Transverse colon (tissue), 4 donors: ENCODE results near the gene CAPN15. TPM values are rescaled to one million over a fixed set of nuclear protein-coding genes. Genes with fewer than 3 reads are reported as not detected.

Source experiments
- DNase-seq: peaks from one replicate; pipeline ENCODE4 v3.0.0-alpha.2; 2019
- H3K27ac ChIP-seq, 4 donors: fragments of 200-600 bp; sonication (generic); 2 replicates each; pipeline ENCODE4 v1.5.1; 2016 to 2018; ENCODE audit warnings: inconsistent platforms in 4 of 4
- H3K27me3 ChIP-seq: fragments of 200-600 bp; sonication (generic); 2 replicates; pipeline ENCODE4 v1.5.1; 2017; ENCODE audit warnings: inconsistent platforms
- H3K36me3 ChIP-seq, 4 donors: fragments of 200-600 bp; sonication (generic); 2 replicates each; pipeline ENCODE4 v1.5.1; 2017 to 2019; ENCODE audit warnings: inconsistent platforms in 4 of 4
- H3K4me1 ChIP-seq, 4 donors: fragments of 200-600 bp; sonication (generic); 2 replicates each; pipeline ENCODE4 v1.5.1; 2017 to 2020; ENCODE audit warnings: inconsistent platforms in 4 of 4
- H3K4me3 ChIP-seq, 4 donors: fragments of 200-600 bp; sonication (generic); 1 replicate in 1 of 4; 2 replicates in 3 of 4; pipeline versions ENCODE4 v1.5.1 to v1.6.1; 2017 to 2019; ENCODE audit warnings: inconsistent platforms in 4 of 4
- H3K9me3 ChIP-seq, 2 donors: fragments of 200-600 bp; sonication (generic); 2 replicates each; pipeline ENCODE4 v1.5.1; 2017 to 2019; ENCODE audit warnings: inconsistent platforms in 2 of 2
- CTCF ChIP-seq, 5 experiments: fragments of 200-600 bp in 3 of 5; fragments of 450-650 bp in 2 of 5; sonication (generic) in 3 of 5; IDR thresholded peaks; 1 replicate in 2 of 5; 2 replicates in 3 of 5; pipeline ENCODE4 v1.5.1; 2016 to 2017; ENCODE audit warnings: antibody characterized with exemption in 5 of 5, inconsistent platforms in 3 of 5, mild to moderate bottlenecking in 2 of 5, moderate library complexity in 1 of 5
- EP300 ChIP-seq: sonication (generic); formaldehyde crosslinking; IDR thresholded peaks from one replicate; pipeline ENCODE4 v1.6.1; 2017; ENCODE audit warnings: antibody characterized with exemption, low read depth
- POLR2A ChIP-seq: fragments of 450-650 bp; IDR thresholded peaks from one replicate; pipeline ENCODE4 v1.6.1; 2016; ENCODE audit warnings: antibody characterized with exemption, mild to moderate bottlenecking, moderate library complexity
- POLR2AphosphoS5 ChIP-seq, 3 donors: sonication (generic); formaldehyde crosslinking; IDR thresholded peaks; one replicate each; pipeline ENCODE4 v1.6.1; 2016; ENCODE audit warnings: antibody characterized with exemption in 3 of 3
- WGBS, 2 donors: methylation state at CpG; one replicate each; pipeline ENCODE4 v1.1.5; 2018; ENCODE audit warnings: low coverage in 1 of 2; 5-methylcytosine and 5-hydroxymethylcytosine counted together
- in situ Hi-C, 4 donors: fragments of 200-750 bp; cut with MboI; loops; one replicate each; pipeline versions ENCODE4 v1.15.0 to v1.15.1; 2017; ENCODE audit warnings: low sequenced_read_pairs in 3 of 4, low pct_ligation_motif_present in 1 of 4, low pct_unique_long_range_greater_than_20kb in 1 of 4
- intact Hi-C: fragments of 100-400 bp; cut with DNase I; formaldehyde crosslinking; loops from one replicate; pipeline ENCODE4 v1.15.1; 2023; ENCODE audit warnings: low total_unique reads
- total RNA-seq, 4 donors: library from RNA; depleted of rRNA; stranded (reverse); fragments of >200 nt; gene quantifications; one replicate each; pipeline ENCODE4 v1.1.0, GENCODE V29; 2016

CAPN15 gene
- total RNA-seq, 4 donors from 2014 or later = 108 to 388 (median 175) TPM

GRCh38 chr16:566475-567372 is 39.2 kb downstream of the CAPN15 start, which contains the start of gene NHLRC4:
NHLRC4 (plus strand) TSS chr16:567005; CDS start chr16:568048, 1,043 bp downstream.
- intact Hi-C loops = no loop called here
- no peak for TF ChIP-seq EP300
- no peak for TF ChIP-seq POLR2AphosphoS5 (IDR thresholded peaks at IDR 0.05)
- no peak for TF ChIP-seq POLR2A
- TF ChIP-seq CTCF (IDR thresholded peaks at IDR 0.05) = no peak
- in situ Hi-C loops = no loop called here
- Histone ChIP-seq H3K4me3 (peak within 1 kb of the TSS in 2 of 4 donors; percentile 24 to 39), H3K36me3 (no peaks in the 10 kb centered on the region), H3K4me1 (peaks cover 32 to 45% (median 36%) of the 10 kb centered on the region in 4 donors), H3K27ac (peak within 1 kb of the TSS; percentile 29 to 62 (median 60)), H3K27me3 (peaks cover 36% of the 10 kb centered on the region), H3K9me3 (no peaks in the 10 kb centered on the region)
- DNase-seq = peak; percentile 78
- 34% methylated on average over 15 of the region's 26 CpGs; no CpG with 5 or more reads in 1 of the 2 donors for WGBS, 2 donors

GRCh38 chr16:567373-568256 is 40.1 kb downstream of the CAPN15 start:
- Histone ChIP-seq H3K4me3 (peak overlapping the region in 2 of 4 donors; percentile 24 to 39), H3K4me1 (peaks cover 32 to 45% (median 36%) of the 10 kb centered on the region in 4 donors), H3K9me3 (no peaks in the 10 kb centered on the region), H3K27me3 (peaks cover 27% of the 10 kb centered on the region), H3K36me3 (no peaks in the 10 kb centered on the region), H3K27ac (peak overlapping the region; percentile 29 to 82 (median 68))
- no peak for DNase-seq
- TF ChIP-seq EP300 (no peak), POLR2AphosphoS5 (IDR thresholded peaks at IDR 0.05) (no peak), CTCF (IDR thresholded peaks at IDR 0.05) (no peak), POLR2A (no peak)
- in situ Hi-C loops (no loop called here), intact Hi-C loops (no loop called here)
- WGBS, 2 donors = 93% methylated on average over 30 of the region's 35 CpGs; no CpG with 5 or more reads in 1 of the 2 donors

GRCh38 chr16:568401-569258 is 41.1 kb downstream of the CAPN15 start:
- Histone ChIP-seq H3K4me1 (peaks cover 32 to 45% (median 36%) of the 10 kb centered on the region in 4 donors), H3K36me3 (no peaks in the 10 kb centered on the region), H3K27ac (peak overlapping the region; percentile 75 to 83 (median 81)), H3K27me3 (peaks cover 17% of the 10 kb centered on the region), H3K4me3 (peak overlapping the region in 2 of 4 donors; percentile 90 to 97), H3K9me3 (no peaks in the 10 kb centered on the region)
- intact Hi-C loops = no loop called here
- in situ Hi-C loops = no loop called here
- DNase-seq = peak; percentile 68
- TF ChIP-seq CTCF (IDR thresholded peaks at IDR 0.05) (peak in 1 of 5 experiments; percentile 6), POLR2A (no peak)
- WGBS, 2 donors = 40 to 65% methylated on average over 1 to 10 of the region's 11 CpGs
